Adrenal gland (tissue), 12 donors: ENCODE results near the gene NELFCD. TPM values are rescaled to one million over a fixed set of nuclear protein-coding genes. Genes with fewer than 3 reads are reported as not detected.

ENCODE experiments used
- DNase-seq, 7 donors: peaks; one replicate each; pipeline ENCODE4 v3.0.0-alpha.2; 2019 to 2020
- H3K27ac ChIP-seq, 5 donors: fragments of 200-600 bp; sonication (generic) in 4 of 5; 1 replicate in 3 of 5; 2 replicates in 2 of 5; pipeline versions ENCODE4 v1.5.1 to v1.8.0; 2016 to 2020; ENCODE audit warnings: mild to moderate bottlenecking in 1 of 5
- H3K27me3 ChIP-seq: fragments of 200-600 bp; 2 replicates; pipeline ENCODE4 v1.8.0; 2021
- H3K36me3 ChIP-seq, 2 donors: fragments of 200-600 bp; replicated peaks in 1 of 2; 1 replicate in 1 of 2; 2 replicates in 1 of 2; pipeline versions ENCODE4 v1.5.1 to v1.8.0; 2018 to 2022
- H3K4me1 ChIP-seq, 2 donors: fragments of 200-600 bp; replicated peaks in 1 of 2; 1 replicate in 1 of 2; 2 replicates in 1 of 2; pipeline versions ENCODE4 v1.5.1 to v1.8.0; 2018 to 2021
- H3K4me3 ChIP-seq, 4 donors: fragments of 200-600 bp; sonication (generic) in 3 of 4; one replicate each; pipeline ENCODE4 v1.5.1; 2016 to 2018
- H3K9me3 ChIP-seq, 3 donors: fragments of 200-600 bp; sonication (generic) in 1 of 3; replicated peaks in 1 of 3; 1 replicate in 2 of 3; 2 replicates in 1 of 3; pipeline versions ENCODE4 v1.5.1 to v1.8.0; 2016 to 2021
- POLR2A ChIP-seq, 2 donors: fragments of 450-650 bp; IDR thresholded peaks; one replicate each; pipeline ENCODE4 v1.6.1; 2017; ENCODE audit warnings: antibody characterized with exemption in 2 of 2, mild to moderate bottlenecking in 2 of 2, moderate library complexity in 1 of 2
- WGBS, 4 donors: extraction: QIAGEN DNeasy Blood & Tissue Kit in 2 of 4; methylation state at CpG; one replicate each; pipeline versions ENCODE4 v1.1.5 to v1.1.7; 2013 to 2017; 5-methylcytosine and 5-hydroxymethylcytosine counted together
- intact Hi-C, 2 donors: fragments of 100-400 bp; cut with DNase I; formaldehyde crosslinking; loops; one replicate each; pipeline versions ENCODE4 v1.14.1 to v1.15.0; 2022 to 2023
- polyA plus RNA-seq, 3 donors: library from polyadenylated mRNA; stranded (reverse); fragments of 200-250 nt in 2 of 3; fragments of 350-450 nt in 1 of 3; fragmentation: Illumina TruSeq in 1 of 3; extraction: RNeasy Lipid Tissue Mini Kit (QIAGEN cat#74804) in 1 of 3; gene quantifications; one replicate each; pipeline ENCODE4 v1.2.3, GENCODE V29; 2013 to 2014
- total RNA-seq, 9 donors: library from RNA; depleted of rRNA in 4 of 9; stranded (reverse); fragments of >200 nt in 4 of 9; fragments of 120-200 nt in 1 of 9; fragmentation: NEBNext Ultra II Directional in 1 of 9; extraction: Animal tissue kit (Norgen Biotek cat#: 25700) in 1 of 9; gene quantifications; one replicate each; pipeline versions ENCODE4 v1.1.0 to v1.2.4, GENCODE V29; 2013 to 2023
- TF ChIP-seq, protein P1 (sequence below), 6 experiments: fragments of 450-650 bp in 4 of 6; fragments of 200-600 bp in 2 of 6; sonication (generic) in 1 of 6; IDR thresholded peaks; 1 replicate in 5 of 6; 2 replicates in 1 of 6; pipeline versions ENCODE4 v1.5.1 to v1.8.0; 2016 to 2021; ENCODE audit warnings: antibody characterized with exemption in 6 of 6, mild to moderate bottlenecking in 2 of 6, moderate library complexity in 1 of 6
- donor health status: healthy with polysubstance abuse.
- donor health status: Bipolar disorder and iron deficiency.
- donor health status: DM: yes; HTN: yes; CAD: no.
- donor health status: DM: no; HTN: no; CAD: no.
- donor health status: DM: no; HTN: no; CAD: no.
- donor health status: DM: yes; HTN: yes; CAD: no.

The NELFCD gene
- total and polyA plus RNA-seq, 12 donors: 47.1 to 107 (median 75.0) TPM

DNA sequence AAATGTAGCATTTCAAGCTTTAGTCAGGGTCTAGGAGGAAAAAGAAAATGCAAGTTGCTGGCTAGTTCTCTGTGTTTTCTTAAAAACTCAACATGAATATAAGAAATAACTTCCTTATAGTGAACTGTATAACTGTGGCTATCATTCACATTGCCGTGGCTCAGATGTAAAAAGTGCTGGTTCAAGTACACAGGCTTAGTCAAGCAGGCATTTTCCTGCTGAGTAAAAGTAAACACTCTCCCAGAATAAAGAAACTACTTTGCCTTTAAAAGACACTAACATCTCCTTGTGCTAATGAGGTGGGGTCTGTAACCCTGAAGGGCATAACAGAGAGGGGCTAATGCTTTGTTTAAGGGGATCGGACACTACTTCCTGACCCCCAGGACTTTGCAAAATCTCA lies 47.8 kb downstream of the NELFCD start:
- peaks cover 0 to 39% of the 10 kb centered on the region in 2 donors for H3K36me3 ChIP-seq

DNA sequence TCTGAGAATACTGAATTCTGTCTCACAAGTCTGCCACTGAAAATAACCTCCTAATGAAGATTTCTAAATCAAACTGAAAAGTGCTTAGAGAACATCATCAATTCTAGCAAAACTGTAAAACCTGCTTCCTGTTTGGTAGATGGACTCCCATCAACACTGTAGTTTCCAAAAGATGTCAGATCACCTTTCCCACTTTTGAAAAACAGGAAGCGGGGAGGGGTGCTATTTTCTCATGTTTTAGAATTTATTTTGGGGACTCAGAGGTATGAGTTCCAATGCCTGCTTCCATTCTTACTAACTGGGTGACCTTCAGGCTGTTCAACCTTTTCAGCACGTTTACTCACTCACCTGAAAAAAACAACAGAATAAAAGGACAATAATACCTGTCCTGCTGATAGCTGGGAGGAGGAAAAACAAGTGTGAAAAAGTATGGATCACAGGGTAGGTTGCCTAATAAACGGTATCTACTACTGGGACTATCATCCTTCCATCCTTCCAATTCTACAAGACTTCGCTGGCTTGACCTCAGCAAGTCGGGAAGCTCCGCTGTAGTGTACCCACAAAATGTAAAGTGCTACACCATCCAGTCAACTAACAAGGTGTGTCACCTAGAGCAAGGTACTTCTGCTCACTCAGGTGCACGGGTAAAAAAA lies 50.0 kb downstream of the NELFCD start:
- Histone ChIP-seq H3K27me3 (no peaks in the 10 kb centered on the region), H3K4me3 (peak overlapping the region in 3 of 4 donors; percentile 19 to 83 (median 60)), H3K27ac (peak overlapping the region in 1 of 5 donors; percentile 87), H3K36me3 (peaks cover 0 to 48% of the 10 kb centered on the region in 2 donors), H3K9me3 (no peaks in the 10 kb centered on the region), H3K4me1 (peaks cover 22 to 47% of the 10 kb centered on the region in 2 donors)
- TF ChIP-seq POLR2A (IDR thresholded peaks at IDR 0.05): no peak
- TF ChIP-seq, protein P1, sequence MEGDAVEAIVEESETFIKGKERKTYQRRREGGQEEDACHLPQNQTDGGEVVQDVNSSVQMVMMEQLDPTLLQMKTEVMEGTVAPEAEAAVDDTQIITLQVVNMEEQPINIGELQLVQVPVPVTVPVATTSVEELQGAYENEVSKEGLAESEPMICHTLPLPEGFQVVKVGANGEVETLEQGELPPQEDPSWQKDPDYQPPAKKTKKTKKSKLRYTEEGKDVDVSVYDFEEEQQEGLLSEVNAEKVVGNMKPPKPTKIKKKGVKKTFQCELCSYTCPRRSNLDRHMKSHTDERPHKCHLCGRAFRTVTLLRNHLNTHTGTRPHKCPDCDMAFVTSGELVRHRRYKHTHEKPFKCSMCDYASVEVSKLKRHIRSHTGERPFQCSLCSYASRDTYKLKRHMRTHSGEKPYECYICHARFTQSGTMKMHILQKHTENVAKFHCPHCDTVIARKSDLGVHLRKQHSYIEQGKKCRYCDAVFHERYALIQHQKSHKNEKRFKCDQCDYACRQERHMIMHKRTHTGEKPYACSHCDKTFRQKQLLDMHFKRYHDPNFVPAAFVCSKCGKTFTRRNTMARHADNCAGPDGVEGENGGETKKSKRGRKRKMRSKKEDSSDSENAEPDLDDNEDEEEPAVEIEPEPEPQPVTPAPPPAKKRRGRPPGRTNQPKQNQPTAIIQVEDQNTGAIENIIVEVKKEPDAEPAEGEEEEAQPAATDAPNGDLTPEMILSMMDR (IDR thresholded peaks at IDR 0.05): no peak
- 65 to 76% (median 72%) methylated on average over 7 of the region's 7 CpGs for WGBS, 4 donors
- intact Hi-C loops: loop anchor here in 1 of 2 donors (10.0 kb wide), 1 partner anchor 46 kb away; the partner anchor contains the start of gene NELFCD
- DNase-seq: no peak

More for the DNA sequence above, 47.8 kb downstream of the NELFCD start:
- WGBS, 4 donors: 36 to 52% (median 47%) methylated on average over 2 of the region's 2 CpGs
- no peaks in the 10 kb centered on the region for H3K9me3 ChIP-seq
- peak overlapping the region in 1 of 5 donors; percentile 27 for H3K27ac ChIP-seq
- intact Hi-C loops: loop anchor here in 1 of 2 donors (10.0 kb wide), 1 partner anchor 124 kb away; no protein-coding TSS in a partner anchor
- peaks cover 22 to 57% of the 10 kb centered on the region in 2 donors for H3K4me1 ChIP-seq
- TF ChIP-seq, protein P1 (IDR thresholded peaks at IDR 0.05): no peak
- TF ChIP-seq POLR2A (IDR thresholded peaks at IDR 0.05): no peak
- H3K27me3 ChIP-seq: no peaks in the 10 kb centered on the region
- no peak overlapping the region for H3K4me3 ChIP-seq
- DNase-seq: no peak

DNA sequence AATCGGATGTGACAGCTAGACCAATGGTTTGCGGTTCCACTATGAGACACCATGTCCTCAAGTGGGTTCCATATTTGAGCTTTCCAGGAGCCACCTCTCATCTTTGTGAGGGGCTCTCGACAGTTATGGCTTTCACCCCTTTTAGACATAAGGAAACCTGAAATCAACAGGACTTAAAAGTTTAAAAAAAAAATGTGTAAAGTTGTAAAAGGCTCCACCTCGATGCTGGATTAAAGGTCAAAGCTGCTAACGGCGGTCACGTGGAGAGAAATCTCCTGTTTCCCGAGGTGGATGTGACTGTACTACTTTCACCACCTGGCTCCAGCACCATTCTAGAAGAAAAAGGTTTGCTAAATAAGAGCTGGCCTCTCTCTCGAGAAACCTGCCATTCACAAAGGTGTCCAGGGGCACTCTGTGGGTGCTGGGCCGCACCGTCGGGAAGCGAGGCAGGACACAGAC lies 50.5 kb downstream of the NELFCD start:
- H3K9me3 ChIP-seq: no peaks in the 10 kb centered on the region
- H3K4me1 ChIP-seq: peaks cover 22 to 47% of the 10 kb centered on the region in 2 donors
- H3K4me3 ChIP-seq: peak overlapping the region in 3 of 4 donors; percentile 19 to 83 (median 60)
- no peaks in the 10 kb centered on the region for H3K27me3 ChIP-seq
- H3K36me3 ChIP-seq: peaks cover 0 to 53% of the 10 kb centered on the region in 2 donors
- DNase-seq: peak in 1 of 7 donors; percentile 50
- intact Hi-C loops: loop anchor here in 1 of 2 donors (10.0 kb wide), 1 partner anchor 47 kb away; the partner anchor contains the start of gene NELFCD
- 16 to 30% (median 20%) methylated on average over 8 to 13 of the region's 13 CpGs for WGBS, 4 donors
- no peak for TF ChIP-seq POLR2A (IDR thresholded peaks at IDR 0.05)
- TF ChIP-seq, protein P1 (IDR thresholded peaks at IDR 0.05): no peak
- H3K27ac ChIP-seq: peak overlapping the region; percentile 43 to 96 (median 85)

DNA sequence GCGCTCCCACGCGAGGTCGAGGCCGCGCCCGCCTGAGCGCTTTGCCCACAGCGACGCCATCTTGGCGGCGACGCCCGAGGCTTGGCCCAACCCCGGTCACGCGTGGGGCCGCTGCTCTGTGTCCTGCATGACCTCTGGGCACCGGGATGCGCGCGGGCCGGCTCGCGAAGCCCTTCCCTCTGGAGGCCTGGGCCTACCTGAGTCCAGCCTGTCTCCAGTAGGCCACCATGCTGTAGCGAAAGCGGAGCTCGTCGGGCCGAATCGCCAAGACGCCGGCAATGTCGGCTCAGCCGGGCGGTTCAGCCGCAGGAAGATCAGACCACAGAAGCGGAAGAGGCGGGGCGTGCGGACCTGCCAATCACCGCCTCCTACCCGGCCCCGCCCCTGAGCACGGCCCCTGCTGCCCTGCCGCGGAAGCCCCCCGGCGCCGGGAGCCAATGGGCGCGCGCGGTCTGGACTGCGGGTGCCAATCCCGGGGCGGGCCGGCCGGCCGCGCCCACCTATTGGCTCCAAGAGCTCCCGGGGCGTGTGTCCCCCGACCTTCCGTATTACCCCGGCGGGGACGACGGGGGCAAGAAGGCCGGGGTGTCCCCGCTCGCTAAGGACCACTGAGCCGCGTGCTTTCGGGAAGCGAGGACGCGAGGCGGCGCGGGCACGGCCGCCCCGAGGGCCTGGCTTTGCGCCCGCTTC lies 51.1 kb downstream of the NELFCD start, which contains the start of gene ATP5F1E:
Gene ATP5F1E, minus strand, starts transcription at position 313 of the 690 bp plus-strand sequence. Its CDS starts 84 bp downstream, at position 229.
- peak within 1 kb of the TSS; percentile 43 to 96 (median 85) for H3K27ac ChIP-seq
- H3K4me3 ChIP-seq: peak within 1 kb of the TSS in 3 of 4 donors; percentile 34 to 83 (median 60)
- H3K9me3 ChIP-seq: no peaks in the 10 kb centered on the region
- TF ChIP-seq, protein P1 (IDR thresholded peaks at IDR 0.05): no peak
- TF ChIP-seq POLR2A (IDR thresholded peaks at IDR 0.05): peak; percentile 71 to 74
- peaks cover 0 to 59% of the 10 kb centered on the region in 2 donors for H3K36me3 ChIP-seq
- WGBS, 4 donors: 0% methylated on average over 4 to 86 of the region's 86 CpGs
- H3K4me1 ChIP-seq: peaks cover 22 to 47% of the 10 kb centered on the region in 2 donors
- intact Hi-C loops: loop anchor here in 1 of 2 donors (10.0 kb wide), 1 partner anchor 47 kb away; the partner anchor contains the start of gene NELFCD
- peak; percentile 94 to 98 (median 96) for DNase-seq
- no peaks in the 10 kb centered on the region for H3K27me3 ChIP-seq
